Endothelial cell of umbilical vein (primary cell): Measurements from ENCODE around the gene ANKRD33. TPM values are rescaled to one million over a fixed set of nuclear protein-coding genes. Genes with fewer than 3 reads are reported as not detected.

Source experiments
- BruUV-seq: library from RNA; stranded (reverse); fragments of 400-500 nt; replicated peaks from 2 replicates; lab custom pipeline; 2021; lab: Mats Ljungman, UMichigan
- CTCF ChIA-PET: fragments of 300-600, 350-600 bp; sonication (Branson Sonifier 250); formaldehyde crosslinking; loops from one replicate; lab custom pipeline; 2021; ENCODE audit warnings: antibody characterized with exemption, inconsistent platforms; lab: Charles Lee
- POLR2A ChIA-PET: fragments of 300-600, 350-600 bp; sonication (Branson Sonifier 250); formaldehyde crosslinking; loops from one replicate; lab custom pipeline; 2021; ENCODE audit warnings: antibody characterized with exemption, inconsistent platforms; lab: Charles Lee
- DNase-seq: peaks from one replicate; pipeline ENCODE4 v3.0.0-alpha.2; 2011; ENCODE audit warnings: low read depth, low spot score
- FAIRE-seq: peaks from 2 replicates; lab custom pipeline; 2011; peaks lifted over from hg19 to GRCh38; lab: Jason Lieb, UNC
- H2AFZ ChIP-seq: 2 replicates; pipeline ENCODE4 v1.6.0; 2012; ENCODE audit warnings: low read depth, low read length, control low read depth, inconsistent platforms
- H3K27ac ChIP-seq: 2 replicates; pipeline ENCODE4 v1.5.1; 2011; ENCODE audit warnings: low read depth, mild to moderate bottlenecking, control low read depth, low read length, moderate library complexity; ENCODE audit not compliant: insufficient read depth
- H3K27me3 ChIP-seq, 2 experiments: 2 replicates each; pipeline versions ENCODE4 v1.6.0 to v1.6.1; 2011; ENCODE audit warnings: low read length in 2 of 2, mixed read lengths in 1 of 2; ENCODE audit not compliant: control insufficient read depth in 2 of 2, insufficient read depth in 2 of 2
- H3K36me3 ChIP-seq, 2 experiments: 2 replicates in 1 of 2; 3 replicates in 1 of 2; pipeline ENCODE4 v1.5.1; 2011; ENCODE audit warnings: low read length in 2 of 2, mild to moderate bottlenecking in 1 of 2, moderate library complexity in 1 of 2; ENCODE audit not compliant: control insufficient read depth in 2 of 2, insufficient read depth in 2 of 2; ENCODE audit errors: extremely low read depth in 1 of 2
- H3K4me1 ChIP-seq: 3 replicates; pipeline ENCODE4 v1.5.1; 2011; ENCODE audit warnings: mild to moderate bottlenecking, low read length; ENCODE audit not compliant: control insufficient read depth, insufficient read depth; ENCODE audit errors: extremely low read depth
- H3K4me2 ChIP-seq: 2 replicates; pipeline ENCODE4 v1.6.1; 2011; ENCODE audit warnings: low read length, control low read depth, mixed read lengths; ENCODE audit not compliant: insufficient read depth
- H3K4me3 ChIP-seq, 3 experiments: fragments of 200-600 bp in 1 of 3; sonication (generic), shearing (Covaris generic) in 1 of 3; replicated peaks in 1 of 3; 2 replicates each; pipeline ENCODE4 v1.5.1; 2011 to 2016; ENCODE audit warnings: control low read depth in 3 of 3, low read length in 3 of 3, mild to moderate bottlenecking in 2 of 3, inconsistent platforms in 1 of 3, low read depth in 1 of 3, moderate library complexity in 1 of 3; ENCODE audit not compliant: insufficient read depth in 1 of 3
- H3K79me2 ChIP-seq: 2 replicates; pipeline ENCODE4 v1.6.0; 2012; ENCODE audit warnings: low read length, inconsistent platforms; ENCODE audit not compliant: control insufficient read depth, insufficient read depth
- H3K9ac ChIP-seq: replicated peaks from 2 replicates; pipeline ENCODE3; 2011; ENCODE audit warnings: low read length, control low read depth; ENCODE audit not compliant: insufficient read depth; ENCODE audit errors: extremely low read depth
- H3K9me1 ChIP-seq: replicated peaks from 3 replicates; pipeline ENCODE4 v1.6.0; 2011; ENCODE audit warnings: mild to moderate bottlenecking, low read length; ENCODE audit not compliant: control insufficient read depth, insufficient read depth; ENCODE audit errors: extremely low read depth
- H3K9me3 ChIP-seq: replicated peaks from 2 replicates; pipeline ENCODE4 v1.5.1; 2012; ENCODE audit warnings: low read length, inconsistent platforms; ENCODE audit not compliant: control insufficient read depth, insufficient read depth
- H4K20me1 ChIP-seq: replicated peaks from 2 replicates; pipeline ENCODE3; 2011; ENCODE audit warnings: mild to moderate bottlenecking, low read length; ENCODE audit not compliant: control insufficient read depth, insufficient read depth; ENCODE audit errors: extremely low read depth
- CTCF ChIP-seq, 2 donors: IDR thresholded peaks; 1 replicate in 1 of 2; 2 replicates in 1 of 2; pipeline ENCODE4 v1.5.1; 2011; ENCODE audit warnings: low read length in 2 of 2, mild to moderate bottlenecking in 2 of 2, moderate library complexity in 2 of 2, control low read depth in 1 of 2, inconsistent platforms in 1 of 2, low read depth in 1 of 2; ENCODE audit not compliant: insufficient read depth in 1 of 2; ENCODE audit errors: extremely low read depth in 1 of 2
- EZH2 ChIP-seq: IDR thresholded peaks from 2 replicates; pipeline ENCODE4 v1.6.1; 2012; ENCODE audit warnings: borderline replicate concordance, low read depth, mild to moderate bottlenecking, moderate library complexity, low read length, inconsistent platforms; ENCODE audit not compliant: severe bottlenecking
- FOS ChIP-seq: IDR thresholded peaks from 2 replicates; pipeline ENCODE4 v1.6.1; 2011; ENCODE audit warnings: mild to moderate bottlenecking, low read length, moderate library complexity, borderline replicate concordance; ENCODE audit not compliant: insufficient read depth
- GATA2 ChIP-seq: IDR thresholded peaks from 2 replicates; pipeline ENCODE4 v1.7.0; 2011; ENCODE audit warnings: low read depth, mild to moderate bottlenecking, moderate library complexity, mixed read lengths, low read length; ENCODE audit not compliant: insufficient read length, insufficient read depth
- JUN ChIP-seq: IDR thresholded peaks from 2 replicates; pipeline ENCODE4 v1.6.1; 2011; ENCODE audit warnings: borderline replicate concordance, low read depth; ENCODE audit not compliant: insufficient read length, insufficient read depth
- dilution Hi-C: fragments of 300-500 bp; cut with MboI; formaldehyde crosslinking; loops from one replicate; pipeline ENCODE4 v1.15.0; 2019; ENCODE audit warnings: low sequenced_read_pairs; ENCODE audit not compliant: extremely low pct_ligation_motif_present
- intact Hi-C: fragments of 100-400 bp; cut with micrococcal nuclease; formaldehyde crosslinking; loops from one replicate; pipeline ENCODE4 v1.10.0; 2022
- polyA plus RNA-seq, 4 experiments: library from polyadenylated mRNA; depleted of rRNA in 3 of 4; stranded (reverse) in 3 of 4; unstranded in 1 of 4; fragments of >200 nt; gene quantifications; 2 replicates each; pipeline versions ENCODE4 v1.2.1 to v1.2.3, GENCODE V29; 2011 to 2012; ENCODE audit warnings: missing spikeins in 1 of 4
- total RNA-seq: library from RNA; stranded (reverse); gene quantifications from 2 replicates; pipeline ENCODE4 v1.2.3, GENCODE V29; 2021

Gene ANKRD33
- total and polyA plus RNA-seq, 2 donors (not counting 3 experiments of a cell fraction or from before 2014, with no cell fraction given): 0.80 to 1.2 TPM

- Histone ChIP-seq H4K20me1 (no peaks in the 10 kb centered on the region), H3K27ac (no peak overlapping the region), H3K27me3 (no peaks in the 10 kb centered on the region), H3K4me1 (no peaks in the 10 kb centered on the region), H3K36me3 (no peaks in the 10 kb centered on the region), H3K4me2 (no peak overlapping the region), H2AFZ (no peak overlapping the region), H3K9me3 (no peaks in the 10 kb centered on the region), H3K79me2 (no peaks in the 10 kb centered on the region), H3K9me1 (no peaks in the 10 kb centered on the region), H3K4me3 (no peak overlapping the region), H3K9ac (no peak overlapping the region)
- ChIA-PET CTCF (interaction anchor here (1.3 kb wide), 1 partner anchor 12 kb away, joined by 5 read pairs; no protein-coding TSS in a partner anchor), POLR2A (no interaction called here)
- intact Hi-C loops (no loop called here), dilution Hi-C loops (no loop called here)
- TF ChIP-seq FOS: no peak
- no peak for TF ChIP-seq JUN
- no peak for TF ChIP-seq GATA2
- no peak for TF ChIP-seq CTCF (IDR thresholded peaks at IDR 0.05; ENCODE audit: extremely low read depth in 1 of 2, insufficient read depth in 1 of 2, low read depth in 1 of 2, low read length in 2 of 2)
- FAIRE-seq: no peak
- BruUV-seq: no TSS peak
- DNase-seq: no peak
These were observed 50.8 kb downstream of the ANKRD33 start for GRCh38 chr12:51938726-51939125.

- no peak for DNase-seq
- H3K27ac ChIP-seq: no peak overlapping the region
- intact Hi-C loops: no loop called here
These were observed 53.2 kb downstream of the ANKRD33 start for GRCh38 chr12:51941011-51941581.

More at GRCh38 chr12:51941011-51941581, 53.2 kb downstream of the ANKRD33 start:
- Histone ChIP-seq H4K20me1 (no peaks in the 10 kb centered on the region), H3K4me2 (no peak overlapping the region), H3K9me3 (peaks cover 3% of the 10 kb centered on the region), H2AFZ (no peak overlapping the region), H3K27me3 (no peaks in the 10 kb centered on the region), H3K9me1 (no peaks in the 10 kb centered on the region), H3K4me1 (no peaks in the 10 kb centered on the region), H3K79me2 (no peaks in the 10 kb centered on the region), H3K9ac (no peak overlapping the region), H3K4me3 (no peak overlapping the region), H3K36me3 (no peaks in the 10 kb centered on the region)
- ChIA-PET POLR2A (no interaction called here), CTCF (interaction anchor here (1.4 kb wide), 1 partner anchor 14 kb away, joined by 6 read pairs; no protein-coding TSS in a partner anchor)
- FAIRE-seq: no peak
- TF ChIP-seq GATA2 (no peak), EZH2 (no peak), CTCF (IDR thresholded peaks at IDR 0.05; ENCODE audit: extremely low read depth in 1 of 2, insufficient read depth in 1 of 2, low read depth in 1 of 2, low read length in 2 of 2) (no peak)
- dilution Hi-C loops: no loop called here
- no TSS peak for BruUV-seq
